Stimulated activated CD4-positive, alpha-beta T cell treated with anti-CD3 and anti-CD28 coated beads, Interleukin-12 subunit alpha, Interleukin-12 subunit beta, amount 100 ng/mL, for 24 hours (primary cell): Measurements from ENCODE around the gene UHRF2.
"Not testable (repeated sequence)": the region's sequence is repeated elsewhere in the genome, so short reads cannot be mapped to it uniquely, and the experiment has no call there.

ENCODE experiments used
- DNase-seq, 2 experiments: peaks; one replicate each; pipeline ENCODE4 v3.0.0-alpha.2; 2020; ENCODE audit warnings: low read depth in 2 of 2

Gene UHRF2

DNA sequence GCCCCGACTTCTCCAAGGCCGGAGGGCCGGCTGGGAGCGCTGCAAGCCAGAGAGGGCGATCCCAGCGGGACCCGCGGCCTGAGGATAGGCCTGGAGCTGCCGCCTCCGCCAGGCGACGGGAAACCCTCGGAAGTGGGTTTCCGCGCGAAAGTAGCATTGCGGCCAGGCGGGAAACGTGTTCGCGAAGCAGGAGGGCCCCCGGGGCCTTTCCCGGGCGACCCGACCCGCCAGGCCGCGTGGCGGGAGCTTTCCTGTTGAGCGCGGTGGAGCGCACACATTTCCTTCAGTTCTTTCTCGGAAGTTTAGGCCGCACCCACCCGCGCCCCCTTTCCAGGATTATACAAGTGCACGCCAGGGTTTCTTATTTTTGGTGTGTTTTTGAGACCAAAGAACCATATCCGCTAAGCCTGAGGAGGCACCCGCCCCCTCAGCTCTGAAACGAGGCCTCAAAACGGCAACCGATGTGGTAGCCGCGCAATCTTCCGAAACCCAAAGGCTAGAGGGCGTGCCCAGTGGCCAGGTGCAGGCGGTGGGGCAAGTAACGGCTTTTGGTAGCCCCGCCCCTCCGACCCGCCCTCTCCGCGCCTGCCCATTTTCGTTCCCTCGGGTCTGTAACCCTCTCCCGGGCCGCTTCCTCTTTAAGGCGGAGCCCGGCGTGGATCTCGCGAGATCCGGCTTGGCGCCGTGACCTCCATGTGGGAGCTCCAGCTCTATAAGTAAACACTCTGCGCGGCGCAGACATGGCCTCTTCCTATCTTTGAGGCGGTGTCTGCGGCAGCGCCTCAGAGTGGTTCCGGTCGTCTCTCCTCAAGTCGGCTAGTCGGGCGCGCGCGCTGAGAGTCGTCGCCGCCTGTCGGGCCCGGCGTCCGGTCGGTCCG, at the start of gene UHRF2:
Gene UHRF2 (plus strand): TSS at position 713 of the 878 bp plus-strand sequence. CDS start 292 bp downstream, outside the sequence.
- DNase-seq: peak; percentile 99

DNA sequence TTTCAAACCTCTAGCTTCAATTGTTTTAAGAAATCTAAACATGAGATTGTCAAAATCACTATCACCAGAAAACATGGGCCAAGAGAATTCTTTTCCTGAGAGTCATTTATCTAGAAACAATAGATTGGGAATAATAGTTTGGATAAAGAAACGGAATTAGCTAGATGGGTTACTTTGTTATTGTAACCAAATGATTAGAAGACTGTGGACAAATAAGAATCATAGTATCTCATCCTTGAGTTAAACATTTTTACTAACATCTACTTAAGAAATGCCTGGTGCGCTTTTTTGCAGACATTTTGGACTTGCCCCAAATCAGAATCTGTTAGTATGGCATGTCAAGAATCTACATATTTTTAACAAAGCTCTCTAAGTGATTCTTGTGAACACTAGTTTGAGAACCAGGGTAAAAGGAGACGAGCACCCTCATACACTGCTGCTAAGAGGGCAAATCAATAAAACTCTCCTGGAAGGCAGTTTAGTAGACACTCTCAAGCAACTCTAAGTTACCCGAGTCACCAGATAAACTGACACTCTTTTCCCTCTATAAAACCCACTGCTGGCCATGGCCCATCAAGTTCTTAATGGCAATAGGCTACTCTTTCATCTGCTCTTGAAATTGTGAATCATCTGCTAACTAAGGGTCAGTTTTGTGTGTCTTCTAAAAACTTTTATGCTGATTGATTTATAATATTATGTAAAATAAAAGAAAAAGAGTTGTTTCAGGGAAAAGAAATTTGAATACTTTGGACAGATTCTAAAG, 45.7 kb upstream of the UHRF2 start:
- no peak for DNase-seq

DNA sequence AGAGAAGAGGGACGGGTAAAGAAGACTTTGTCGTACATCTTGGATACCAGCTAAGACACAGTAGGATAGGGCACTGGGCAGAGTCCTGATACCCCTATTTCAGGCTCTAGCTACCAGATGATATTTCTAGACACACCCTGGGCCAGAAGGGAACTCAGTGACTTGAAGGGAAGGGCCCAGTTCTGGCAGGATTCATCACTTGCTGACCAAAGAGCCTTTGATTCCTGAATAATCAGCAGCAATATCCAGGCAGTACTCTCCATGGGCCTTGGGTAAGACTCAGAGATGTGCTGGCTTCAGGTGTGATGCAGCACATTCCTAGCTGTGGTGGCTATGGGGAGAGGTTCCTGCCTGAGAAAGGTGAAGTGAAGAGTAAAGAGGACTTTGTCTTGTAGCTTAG, 44.2 kb upstream of the UHRF2 start:
- DNase-seq: no peak

GRCh38 chr9:6381477-6382012, 31.5 kb upstream of the UHRF2 start:
- DNase-seq: not testable (repeated sequence)

DNA sequence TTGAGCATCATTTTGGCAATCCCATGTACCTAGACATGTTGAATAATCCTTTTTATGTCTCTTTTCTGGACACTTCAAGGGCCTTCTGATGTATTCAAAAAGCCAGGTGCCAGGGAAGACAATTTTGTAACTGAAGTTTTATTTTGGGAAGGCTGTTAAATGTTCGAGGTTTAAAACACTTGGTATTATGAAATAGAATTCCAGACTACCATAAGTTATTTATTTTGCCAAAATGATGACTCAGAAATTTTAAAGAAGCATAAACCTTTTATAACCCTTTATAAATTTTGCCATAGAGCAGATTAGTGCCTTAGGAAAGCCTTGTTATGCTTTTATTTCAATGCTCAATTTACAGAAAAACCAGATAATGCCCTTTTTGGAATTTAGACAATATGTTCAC, 30.3 kb upstream of the UHRF2 start:
- no peak for DNase-seq

GRCh38 chr9:6383551-6384225, 29.3 kb upstream of the UHRF2 start:
- DNase-seq: no peak

DNA sequence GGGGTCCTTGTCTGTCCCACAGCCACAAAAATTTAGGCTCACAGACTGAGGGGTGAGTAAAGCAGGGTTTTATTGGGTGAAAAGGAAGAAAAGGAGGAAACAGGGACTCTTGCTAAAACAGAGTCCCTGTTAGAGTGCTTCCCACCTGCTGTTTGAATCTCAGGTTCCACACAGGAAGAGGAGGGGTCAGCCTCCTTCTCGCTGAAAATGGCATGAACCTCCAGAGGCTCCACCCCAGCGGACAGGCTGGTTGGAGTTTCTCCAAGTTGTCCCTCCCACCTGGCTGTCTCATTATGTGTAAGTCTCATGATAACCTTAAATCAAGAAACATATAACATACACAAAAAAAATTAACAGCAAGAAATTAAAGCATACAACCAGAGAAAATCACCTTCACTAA, 28.3 kb upstream of the UHRF2 start:
- no peak for DNase-seq

DNA sequence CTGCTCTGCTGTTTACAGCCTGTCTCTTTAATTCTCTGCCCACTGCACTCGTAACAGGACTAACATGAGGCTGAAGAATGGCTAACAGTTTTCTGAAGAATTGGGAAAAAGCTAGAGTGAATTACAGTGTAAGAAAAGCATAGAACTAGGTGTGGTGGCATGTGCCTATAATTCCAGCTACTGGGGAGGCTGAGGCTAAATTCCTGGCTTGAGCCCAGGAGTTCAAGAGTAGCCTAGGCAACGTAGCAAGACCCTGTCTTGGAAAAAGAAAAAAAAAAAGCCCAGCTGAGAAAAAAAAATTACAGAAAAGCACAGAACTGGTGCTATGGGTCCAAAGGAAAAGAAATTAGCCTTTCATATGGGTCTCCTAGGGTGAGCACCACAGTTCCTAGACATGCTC, 13.9 kb upstream of the UHRF2 start:
- no peak for DNase-seq

- DNase-seq: no peak
These were observed 7.6 kb upstream of the UHRF2 start for GRCh38 chr9:6405371-6405770.

- DNase-seq: no peak
These were observed 5.2 kb upstream of the UHRF2 start for GRCh38 chr9:6407778-6408177.

DNA sequence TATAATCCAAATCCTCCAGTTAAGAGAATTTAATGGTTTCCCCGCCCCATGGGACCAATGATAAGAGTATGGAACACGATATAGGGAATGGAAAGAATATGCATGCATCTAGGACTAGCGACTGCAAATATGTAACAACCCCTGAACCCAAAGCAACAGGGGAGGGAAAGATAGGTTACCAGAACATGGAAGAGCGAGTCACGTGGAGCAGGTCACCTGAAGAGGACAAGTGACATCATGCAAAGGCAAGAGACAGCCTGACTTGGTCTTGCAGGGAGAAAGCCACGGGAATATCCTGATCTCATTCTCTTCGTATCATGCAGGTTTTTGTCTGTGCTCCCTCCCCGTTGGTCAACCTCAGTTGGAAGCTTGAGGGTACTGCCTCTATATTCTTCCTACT, 4.7 kb upstream of the UHRF2 start:
- DNase-seq: no peak

- no peak for DNase-seq
These were observed 3.2 kb upstream of the UHRF2 start for GRCh38 chr9:6409811-6410210.

DNA sequence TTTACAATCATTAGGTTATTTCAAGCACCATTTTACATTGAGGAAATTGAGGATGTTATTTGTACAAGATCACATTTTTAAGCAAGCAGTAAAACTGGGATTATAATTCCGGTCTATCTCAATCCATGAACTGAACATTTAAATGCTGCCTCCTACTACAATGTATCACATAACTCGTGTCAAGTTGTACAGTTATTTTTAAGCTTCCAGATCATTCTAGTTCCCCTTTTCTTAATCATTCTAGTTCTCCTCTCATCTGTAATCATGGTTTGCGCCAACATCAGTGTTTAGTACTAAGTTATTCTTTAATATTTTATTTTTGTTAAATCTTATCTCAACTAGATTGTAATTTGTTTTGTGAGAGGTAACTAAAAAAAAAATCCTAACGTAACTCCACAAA, 2.4 kb upstream of the UHRF2 start:
- no peak for DNase-seq

DNA sequence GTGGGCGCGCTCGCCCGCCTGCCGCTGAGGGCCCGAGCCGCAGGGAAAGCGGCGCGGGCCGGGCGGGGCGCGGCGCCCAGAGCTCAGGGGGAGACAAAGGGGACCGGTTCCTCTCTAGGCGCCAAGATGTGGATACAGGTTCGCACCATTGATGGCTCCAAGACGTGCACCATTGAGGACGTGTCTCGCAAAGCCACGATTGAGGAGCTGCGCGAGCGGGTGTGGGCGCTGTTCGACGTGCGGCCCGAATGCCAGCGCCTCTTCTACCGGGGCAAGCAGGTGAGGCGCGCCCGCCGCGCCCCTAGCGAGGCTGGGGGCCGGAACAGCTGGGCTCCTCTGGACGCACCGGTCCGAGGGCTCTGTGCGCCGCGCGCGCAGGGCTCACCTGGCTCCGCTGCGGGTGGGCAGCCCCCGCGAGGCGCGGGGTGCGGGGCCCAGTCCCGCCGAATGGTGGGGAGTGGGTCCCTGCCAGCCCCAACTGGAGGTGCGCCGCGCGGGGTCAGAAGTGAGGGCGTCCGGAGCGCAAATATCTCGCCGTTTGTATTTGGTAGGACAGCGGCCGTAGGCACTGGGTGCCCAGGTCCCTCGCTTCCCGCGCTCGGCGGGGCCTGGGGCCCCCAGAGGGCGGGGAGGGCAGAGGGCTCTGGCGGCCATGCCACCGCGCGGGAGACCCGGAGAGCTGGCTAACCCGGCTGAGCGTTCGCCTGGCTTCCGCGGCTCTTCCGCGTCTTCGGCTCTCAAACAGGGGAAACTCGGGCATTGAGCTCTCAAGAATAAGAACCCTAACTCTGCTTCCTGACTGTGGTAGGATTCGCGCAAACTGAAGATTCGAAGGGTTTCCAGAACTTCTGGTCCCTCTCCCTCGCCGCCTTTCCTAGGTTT, 607 bp downstream of the UHRF2 start:
- no peak for DNase-seq

- DNase-seq: no peak
These were observed 1.2 kb downstream of the UHRF2 start for GRCh38 chr9:6414247-6414641.

DNA sequence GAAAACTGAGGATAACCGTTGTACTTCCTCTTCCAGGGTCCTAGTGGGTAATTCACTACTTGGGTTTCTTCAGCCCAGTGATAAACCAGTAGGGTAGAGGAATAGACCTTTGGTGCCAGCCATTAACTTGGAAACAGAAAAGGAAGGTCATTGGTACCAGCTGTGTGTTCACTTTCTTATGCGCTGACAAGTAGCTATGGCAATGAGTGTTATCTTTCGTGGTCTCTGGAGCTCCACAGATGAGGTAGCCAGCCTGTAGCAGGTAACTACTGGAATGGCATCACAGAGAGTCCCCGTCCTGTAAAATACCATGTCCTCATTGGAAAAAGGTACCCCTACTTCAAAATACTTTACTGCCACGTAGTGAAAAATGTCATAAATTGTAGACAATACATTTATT, 2.3 kb downstream of the UHRF2 start:
- DNase-seq: no peak

DNA sequence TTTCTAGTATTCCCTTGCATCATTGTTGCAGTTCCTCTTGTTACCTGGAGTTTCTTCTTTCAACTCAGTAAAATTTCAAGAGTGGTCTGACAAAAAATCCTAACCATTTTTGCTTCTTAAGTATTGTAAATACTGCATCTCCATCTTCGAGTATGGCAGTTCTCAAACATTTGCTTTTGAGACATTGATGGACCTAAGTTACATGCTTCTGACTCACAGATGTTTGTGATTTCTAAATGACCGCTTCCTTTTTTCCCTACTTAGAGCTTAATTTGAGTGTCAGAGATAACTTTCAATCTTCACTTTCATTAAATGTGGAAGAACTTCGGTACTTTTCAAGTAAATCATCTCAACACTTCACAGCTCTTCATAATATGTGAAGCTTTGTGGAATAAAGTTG, 4.2 kb downstream of the UHRF2 start:
- DNase-seq: no peak

DNA sequence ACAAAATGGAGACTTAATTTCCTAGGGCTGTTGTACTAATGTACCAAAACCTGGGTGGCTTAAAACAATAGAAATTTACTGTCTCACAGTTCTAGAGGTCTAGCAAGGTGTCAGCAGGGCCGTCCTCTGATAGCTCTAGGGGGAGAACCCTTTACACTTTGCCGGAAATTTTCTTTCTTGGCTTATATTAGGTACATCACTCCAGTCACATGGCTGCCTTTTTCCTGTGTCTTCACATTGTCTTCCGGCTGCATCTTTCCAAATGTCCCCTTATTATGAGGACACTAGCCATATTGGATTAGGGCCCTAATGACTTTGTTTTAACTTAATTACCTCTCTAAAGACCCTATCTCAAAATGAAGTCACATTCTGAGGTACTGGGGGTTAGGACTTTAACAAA, 5.8 kb downstream of the UHRF2 start:
- no peak for DNase-seq

DNA sequence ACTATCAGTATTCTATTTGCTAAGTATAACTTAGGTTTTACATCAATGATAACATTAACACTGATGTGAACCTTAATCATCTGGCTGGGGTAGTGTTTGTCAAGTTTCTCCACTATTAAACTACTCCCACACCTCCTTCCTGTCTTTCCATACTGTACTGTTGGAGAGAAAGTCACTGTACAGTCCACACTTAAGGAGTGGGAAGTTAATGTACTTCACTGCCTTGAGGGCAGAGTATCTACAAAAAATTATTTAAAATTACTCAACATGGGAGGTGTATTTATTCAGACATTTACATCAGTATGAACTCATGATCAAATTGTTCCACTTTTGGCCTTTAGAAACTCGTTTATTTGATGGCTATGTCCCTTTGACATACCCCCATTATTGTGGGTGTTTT, 11.9 kb downstream of the UHRF2 start:
- no peak for DNase-seq

DNA sequence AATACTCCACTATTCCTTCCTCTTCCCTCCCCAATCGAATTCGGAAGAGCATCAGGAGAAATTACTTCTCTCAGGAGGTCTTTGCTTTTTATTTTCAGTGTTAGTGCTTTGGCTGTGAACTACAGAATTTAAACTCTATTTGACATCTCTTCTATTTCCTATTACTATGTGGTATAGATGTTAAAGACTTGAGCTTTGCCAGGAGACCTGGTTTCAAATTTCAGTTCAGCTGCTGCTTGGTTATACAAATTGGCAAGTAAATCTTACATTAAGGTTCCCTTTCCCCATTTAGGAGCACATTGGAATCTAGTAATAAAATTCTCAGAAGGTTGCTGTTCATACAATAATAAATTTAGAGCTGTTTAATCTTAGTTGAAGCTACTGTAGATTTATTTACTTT, 13.1 kb downstream of the UHRF2 start:
- DNase-seq: no peak
